Globus pallidus (tissue), 1 donor: ENCODE results near the gene BAZ1B.
"Not testable (repeated sequence)": the region's sequence is repeated elsewhere in the genome, so short reads cannot be mapped to it uniquely, and the experiment has no call there.

Experiments
- DNase-seq: peaks from one replicate; pipeline ENCODE4 v3.0.0-alpha.2; 2015; ENCODE audit warnings: low spot score

Gene BAZ1B

GRCh38 chr7:73446682-73447081 is 75.4 kb downstream of the BAZ1B start:
- DNase-seq: peak; percentile 43

- no peak for DNase-seq
These were observed 78.4 kb downstream of the BAZ1B start for GRCh38 chr7:73443548-73444255.

- DNase-seq: no peak
These were observed 79.1 kb downstream of the BAZ1B start for GRCh38 chr7:73442903-73443500.

- no peak for DNase-seq
These were observed 79.7 kb downstream of the BAZ1B start for GRCh38 chr7:73442222-73442902.

- DNase-seq: no peak
These were observed 82.7 kb downstream of the BAZ1B start for GRCh38 chr7:73439410-73439704.

GRCh38 chr7:73438547-73439409 is 83.3 kb downstream of the BAZ1B start:
- DNase-seq: no peak

GRCh38 chr7:73437621-73438416 is 84.3 kb downstream of the BAZ1B start:
- no peak for DNase-seq

GRCh38 chr7:73437091-73437490 is 85.0 kb downstream of the BAZ1B start:
- DNase-seq: no peak

GRCh38 chr7:73436031-73436929 is 85.8 kb downstream of the BAZ1B start:
- no peak for DNase-seq

GRCh38 chr7:73435471-73436009 is 86.6 kb downstream of the BAZ1B start:
- DNase-seq: no peak

- no peak for DNase-seq
These were observed 87.4 kb downstream of the BAZ1B start for GRCh38 chr7:73434701-73435069.

GRCh38 chr7:73433924-73434700 is 88.0 kb downstream of the BAZ1B start:
- DNase-seq: no peak

- DNase-seq: no peak
These were observed 89.4 kb downstream of the BAZ1B start for GRCh38 chr7:73432676-73433075.

- DNase-seq: no peak
These were observed 90.9 kb downstream of the BAZ1B start for GRCh38 chr7:73431041-73431835.

- not testable (repeated sequence) for DNase-seq
These were observed 91.6 kb downstream of the BAZ1B start for GRCh38 chr7:73430540-73430939.

- DNase-seq: no peak
These were observed 92.2 kb downstream of the BAZ1B start for GRCh38 chr7:73429622-73430505.

- DNase-seq: no peak
These were observed 92.9 kb downstream of the BAZ1B start for GRCh38 chr7:73429215-73429614.
